Coronary artery (tissue), 2 donors: ENCODE results near the gene TOMM6.

ENCODE experiments used
- DNase-seq: peaks from one replicate; pipeline ENCODE4 v3.0.0-alpha.2; 2017; ENCODE audit warnings: low spot score
- H3K27ac ChIP-seq, 2 donors: fragments of 200-600 bp; sonication (generic); one replicate each; pipeline ENCODE4 v1.5.1; 2016 to 2019
- H3K4me3 ChIP-seq: fragments of 200-600 bp; sonication (generic); 2 replicates; pipeline ENCODE4 v1.5.1; 2016; ENCODE audit warnings: mild to moderate bottlenecking, moderate library complexity
- CTCF ChIP-seq: fragments of 200-600 bp; sonication (generic); IDR thresholded peaks from one replicate; pipeline ENCODE4 v1.5.1; 2019; ENCODE audit warnings: antibody characterized with exemption

Gene TOMM6

GRCh38 chr6:41826343-41827022 lies 39.0 kb downstream of the TOMM6 start:
- TF ChIP-seq CTCF, result no peak
- no peak overlapping the region for H3K4me3 ChIP-seq
- H3K27ac ChIP-seq, result no peak overlapping the region
- no peak for DNase-seq

- DNase-seq, result no peak
- TF ChIP-seq CTCF, result no peak
These were observed 44.8 kb downstream of the TOMM6 start for GRCh38 chr6:41832263-41832662.

GRCh38 chr6:41836022-41836659 lies 48.6 kb downstream of the TOMM6 start:
- Histone ChIP-seq H3K27ac (no peak overlapping the region), H3K4me3 (no peak overlapping the region)
- DNase-seq, result no peak
- no peak for TF ChIP-seq CTCF

More at GRCh38 chr6:41832263-41832662, 44.8 kb downstream of the TOMM6 start:
- no peak overlapping the region for H3K27ac ChIP-seq
- no peak overlapping the region for H3K4me3 ChIP-seq

GRCh38 chr6:41836660-41837052 lies 49.2 kb downstream of the TOMM6 start:
- TF ChIP-seq CTCF, result no peak
- H3K4me3 ChIP-seq, result no peak overlapping the region

More at GRCh38 chr6:41836660-41837052, 49.2 kb downstream of the TOMM6 start:
- no peak for DNase-seq
- H3K27ac ChIP-seq, result no peak overlapping the region
